ENCODE results near the gene PRDM12.

Gene PRDM12

DNA sequence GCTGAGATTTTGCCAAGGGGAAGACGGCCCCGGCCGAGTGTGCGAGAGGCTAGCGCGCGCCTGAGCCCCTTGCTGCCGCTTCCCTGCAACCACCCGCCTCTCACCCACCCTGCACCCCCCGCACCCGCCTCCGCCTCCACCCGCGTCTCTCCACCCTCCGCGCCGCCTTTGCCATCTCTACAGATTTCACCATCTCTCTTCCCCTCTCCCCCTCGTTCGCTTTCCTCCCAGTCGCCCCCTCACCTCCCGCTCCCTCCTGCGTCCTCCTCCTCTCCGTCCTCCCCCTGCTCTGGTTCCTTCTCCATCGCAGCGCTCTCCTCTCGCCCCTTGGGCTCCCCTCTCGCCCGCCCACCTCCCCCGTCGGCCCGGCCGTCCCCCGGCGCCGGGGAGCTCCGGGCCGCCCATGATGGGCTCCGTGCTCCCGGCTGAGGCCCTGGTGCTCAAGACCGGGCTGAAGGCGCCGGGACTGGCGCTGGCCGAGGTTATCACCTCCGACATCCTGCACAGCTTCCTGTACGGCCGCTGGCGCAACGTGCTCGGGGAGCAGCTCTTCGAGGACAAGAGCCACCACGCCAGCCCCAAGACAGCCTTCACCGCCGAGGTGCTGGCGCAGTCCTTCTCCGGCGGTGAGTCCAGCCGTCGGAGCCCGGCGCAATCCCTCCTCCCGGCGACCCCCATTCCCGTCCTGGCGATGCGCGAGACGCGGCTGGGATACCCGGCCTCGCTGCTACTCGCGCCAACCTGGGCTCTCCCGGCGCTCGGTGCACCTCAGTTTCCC is at the start of gene PRDM12:
TSS of gene PRDM12 (plus strand) at position 344 of the 778 bp plus-strand sequence. CDS start at position 404, 60 bp downstream.
- Histone ChIP-seq H3K79me2 (ENCODE audit: insufficient read depth, low read length) (no peaks in the 10 kb centered on the region), H3K27me3 (ENCODE audit: insufficient read depth, low read length, poor library complexity) (no peaks in the 10 kb centered on the region), H3K9ac (ENCODE audit: low read depth, low read length) (no peak within 1 kb of the TSS), H4K20me1 (ENCODE audit: insufficient read depth, low read length) (no peaks in the 10 kb centered on the region), H3K4me1 (ENCODE audit: insufficient read depth, low read length) (no peaks in the 10 kb centered on the region), H2AFZ (ENCODE audit: low read depth, low read length) (no peak within 1 kb of the TSS), H3K36me3 (ENCODE audit: insufficient read depth, low read length) (no peaks in the 10 kb centered on the region), H3K4me3 (ENCODE audit: low read depth in 1 of 2, low read length in 2 of 2) (no peak within 1 kb of the TSS), H3K4me2 (ENCODE audit: insufficient read depth, low read length) (no peak within 1 kb of the TSS), H3K27ac (ENCODE audit: low read length) (no peak within 1 kb of the TSS), H3K9me3 (ENCODE audit: insufficient read depth, low read length, severe bottlenecking) (no peaks in the 10 kb centered on the region)
- DNase-seq (no peak), ATAC-seq (ENCODE audit: insufficient read depth, low read depth) (no peak)
- TF ChIP-seq CTCF (IDR thresholded peaks at IDR 0.05; ENCODE audit: borderline replicate concordance, extremely low read depth, low read length, poor library complexity, severe bottlenecking) (no peak), EZH2 (IDR thresholded peaks at IDR 0.05; ENCODE audit: borderline replicate concordance, low read depth, low read length, severe bottlenecking) (no peak)

DNA sequence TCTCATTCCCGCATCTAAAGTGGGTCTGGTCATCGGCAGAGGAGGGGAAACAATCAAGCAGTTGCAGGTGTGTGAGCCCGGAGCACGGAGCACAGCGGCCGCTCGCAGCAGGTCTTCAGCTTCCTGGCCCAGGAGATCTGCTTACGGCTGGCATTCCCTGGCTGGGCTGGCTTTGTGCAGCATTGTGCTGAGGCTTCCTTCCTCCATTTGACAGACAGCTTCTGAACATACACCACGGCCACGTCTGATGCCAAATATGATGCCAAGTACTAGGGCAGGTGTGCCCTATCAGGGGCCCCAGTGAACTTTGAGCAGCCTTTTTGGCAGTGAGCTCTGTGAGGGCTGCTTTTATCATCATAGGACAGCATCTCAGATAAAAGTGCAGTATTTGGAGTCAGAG is 47.9 kb upstream of the PRDM12 start:
- Histone ChIP-seq H3K27ac (ENCODE audit: low read length) (no peak overlapping the region), H3K36me3 (ENCODE audit: insufficient read depth, low read length) (peaks cover 99% of the 10 kb centered on the region), H3K4me3 (ENCODE audit: low read depth in 1 of 2, low read length in 2 of 2) (no peak overlapping the region), H4K20me1 (ENCODE audit: insufficient read depth, low read length) (no peaks in the 10 kb centered on the region), H2AFZ (ENCODE audit: low read depth, low read length) (no peak overlapping the region), H3K79me2 (ENCODE audit: insufficient read depth, low read length) (no peaks in the 10 kb centered on the region), H3K27me3 (ENCODE audit: insufficient read depth, low read length, poor library complexity) (no peaks in the 10 kb centered on the region), H3K9ac (ENCODE audit: low read depth, low read length) (no peak overlapping the region), H3K4me2 (ENCODE audit: insufficient read depth, low read length) (no peak overlapping the region), H3K4me1 (ENCODE audit: insufficient read depth, low read length) (no peaks in the 10 kb centered on the region), H3K9me3 (ENCODE audit: insufficient read depth, low read length, severe bottlenecking) (no peaks in the 10 kb centered on the region)
- no peak for ATAC-seq (ENCODE audit: insufficient read depth, low read depth)
- TF ChIP-seq EZH2 (IDR thresholded peaks at IDR 0.05; ENCODE audit: borderline replicate concordance, low read depth, low read length, severe bottlenecking): no peak
- TF ChIP-seq CTCF (IDR thresholded peaks at IDR 0.05; ENCODE audit: borderline replicate concordance, extremely low read depth, low read length, poor library complexity, severe bottlenecking): no peak
- no peak for DNase-seq

DNA sequence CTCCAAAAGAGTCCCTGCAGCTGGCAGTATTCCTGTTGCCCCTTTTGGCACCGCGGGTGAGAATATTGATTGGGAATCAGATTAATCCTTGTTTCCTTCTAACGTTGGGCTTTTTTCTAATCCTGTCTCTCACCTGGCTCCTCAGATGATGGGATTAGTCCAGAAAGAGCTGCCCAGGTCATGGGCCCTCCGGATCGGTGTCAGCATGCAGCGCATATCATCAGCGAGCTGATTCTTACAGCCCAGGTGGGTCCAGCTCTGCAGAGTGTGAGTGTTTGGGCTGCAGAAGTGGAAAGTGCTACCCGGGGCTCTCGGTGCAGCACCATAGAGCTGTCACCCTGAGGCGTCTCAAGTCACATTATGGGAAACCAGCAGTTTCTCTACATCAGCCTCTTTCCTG is 40.9 kb upstream of the PRDM12 start:
- TF ChIP-seq CTCF (IDR thresholded peaks at IDR 0.05; ENCODE audit: borderline replicate concordance, extremely low read depth, low read length, poor library complexity, severe bottlenecking) (no peak), EZH2 (IDR thresholded peaks at IDR 0.05; ENCODE audit: borderline replicate concordance, low read depth, low read length, severe bottlenecking) (no peak)
- no peak for DNase-seq
- Histone ChIP-seq H3K27me3 (ENCODE audit: insufficient read depth, low read length, poor library complexity) (no peaks in the 10 kb centered on the region), H3K4me3 (ENCODE audit: low read depth in 1 of 2, low read length in 2 of 2) (no peak overlapping the region), H2AFZ (ENCODE audit: low read depth, low read length) (no peak overlapping the region), H3K36me3 (ENCODE audit: insufficient read depth, low read length) (peaks cover 84% of the 10 kb centered on the region), H4K20me1 (ENCODE audit: insufficient read depth, low read length) (no peaks in the 10 kb centered on the region), H3K9me3 (ENCODE audit: insufficient read depth, low read length, severe bottlenecking) (no peaks in the 10 kb centered on the region), H3K27ac (ENCODE audit: low read length) (no peak overlapping the region), H3K4me1 (ENCODE audit: insufficient read depth, low read length) (no peaks in the 10 kb centered on the region), H3K9ac (ENCODE audit: low read depth, low read length) (no peak overlapping the region), H3K4me2 (ENCODE audit: insufficient read depth, low read length) (no peak overlapping the region), H3K79me2 (ENCODE audit: insufficient read depth, low read length) (no peaks in the 10 kb centered on the region)
- ATAC-seq (ENCODE audit: insufficient read depth, low read depth): no peak

All from DND-41 (cell line).